SKM-1 (cell line): ENCODE measurements around the gene KLHL14.
"Not testable (repeated sequence)": the region's sequence is repeated elsewhere in the genome, so short reads cannot be mapped to it uniquely, and the experiment has no call there.

Experiments used
- DNase-seq: peaks from one replicate; lab custom pipeline; 2025; ENCODE audit not compliant: unreplicated experiment; lab: John Stamatoyannopoulos, UW

KLHL14 gene, protein sequence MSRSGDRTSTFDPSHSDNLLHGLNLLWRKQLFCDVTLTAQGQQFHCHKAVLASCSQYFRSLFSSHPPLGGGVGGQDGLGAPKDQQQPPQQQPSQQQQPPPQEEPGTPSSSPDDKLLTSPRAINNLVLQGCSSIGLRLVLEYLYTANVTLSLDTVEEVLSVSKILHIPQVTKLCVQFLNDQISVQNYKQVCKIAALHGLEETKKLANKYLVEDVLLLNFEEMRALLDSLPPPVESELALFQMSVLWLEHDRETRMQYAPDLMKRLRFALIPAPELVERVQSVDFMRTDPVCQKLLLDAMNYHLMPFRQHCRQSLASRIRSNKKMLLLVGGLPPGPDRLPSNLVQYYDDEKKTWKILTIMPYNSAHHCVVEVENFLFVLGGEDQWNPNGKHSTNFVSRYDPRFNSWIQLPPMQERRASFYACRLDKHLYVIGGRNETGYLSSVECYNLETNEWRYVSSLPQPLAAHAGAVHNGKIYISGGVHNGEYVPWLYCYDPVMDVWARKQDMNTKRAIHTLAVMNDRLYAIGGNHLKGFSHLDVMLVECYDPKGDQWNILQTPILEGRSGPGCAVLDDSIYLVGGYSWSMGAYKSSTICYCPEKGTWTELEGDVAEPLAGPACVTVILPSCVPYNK

DNA sequence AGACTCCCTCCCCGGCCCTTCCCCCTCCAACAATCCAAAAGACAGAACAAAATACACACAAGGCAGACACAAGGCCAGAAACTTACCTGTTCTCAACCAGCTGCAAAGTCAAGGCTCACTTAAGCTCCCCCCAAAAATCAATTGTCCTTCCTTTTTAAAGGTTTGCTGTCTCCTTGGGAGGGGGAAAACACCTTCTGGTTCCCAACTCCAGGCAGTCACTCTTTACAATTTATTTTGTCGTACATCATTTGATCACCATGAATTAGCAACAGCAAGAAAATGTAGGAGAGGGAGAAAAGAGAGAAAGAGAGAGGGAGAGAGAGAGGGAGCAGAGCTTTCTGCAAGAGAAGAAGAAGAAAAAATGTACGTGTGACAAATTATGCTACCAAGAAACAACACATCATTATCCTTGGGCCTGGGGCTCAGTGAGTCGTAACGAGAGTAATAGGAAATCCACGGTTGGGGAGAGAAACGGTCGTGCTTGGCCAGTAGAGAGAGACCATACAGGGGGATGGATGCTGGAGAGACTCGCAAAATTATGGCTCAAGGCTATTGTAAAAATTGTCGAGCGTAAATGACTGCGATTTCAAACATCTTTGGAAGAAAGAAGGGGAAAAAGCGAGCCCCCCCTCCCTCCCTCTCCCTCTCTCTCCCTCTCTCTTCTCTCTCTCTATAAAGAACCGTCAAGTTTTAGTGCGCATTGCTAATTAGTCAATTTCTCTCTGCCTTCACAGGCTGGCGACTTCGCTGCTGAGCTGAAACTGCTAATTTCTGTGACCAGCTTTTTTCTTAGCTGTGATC lies at the start of gene KLHL14:
TSS of gene KLHL14 (minus strand) at position 443 of the 801 bp plus-strand sequence. CDS start 2,432 bp downstream, outside the sequence.
- no peak for DNase-seq

DNA sequence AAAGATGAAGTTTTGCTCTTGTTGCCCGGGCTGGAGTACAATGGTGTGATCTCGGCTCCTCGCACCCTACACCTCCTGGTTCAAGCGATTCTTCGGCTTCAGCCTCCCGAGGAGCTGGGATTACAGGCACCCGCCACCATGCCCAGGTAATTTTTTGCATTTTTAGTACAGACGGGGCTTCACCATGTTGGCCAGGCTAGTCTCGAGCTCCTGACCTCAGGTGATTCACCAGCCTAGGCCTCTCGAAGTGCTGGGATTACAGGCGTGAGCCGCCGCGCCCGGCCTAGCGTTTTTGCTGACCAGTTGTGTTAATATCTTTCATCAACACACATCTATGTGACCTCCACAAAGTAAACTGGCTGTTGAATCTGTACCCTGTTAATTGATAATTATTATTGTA lies 49.4 kb upstream of the KLHL14 start:
- no peak for DNase-seq

DNA sequence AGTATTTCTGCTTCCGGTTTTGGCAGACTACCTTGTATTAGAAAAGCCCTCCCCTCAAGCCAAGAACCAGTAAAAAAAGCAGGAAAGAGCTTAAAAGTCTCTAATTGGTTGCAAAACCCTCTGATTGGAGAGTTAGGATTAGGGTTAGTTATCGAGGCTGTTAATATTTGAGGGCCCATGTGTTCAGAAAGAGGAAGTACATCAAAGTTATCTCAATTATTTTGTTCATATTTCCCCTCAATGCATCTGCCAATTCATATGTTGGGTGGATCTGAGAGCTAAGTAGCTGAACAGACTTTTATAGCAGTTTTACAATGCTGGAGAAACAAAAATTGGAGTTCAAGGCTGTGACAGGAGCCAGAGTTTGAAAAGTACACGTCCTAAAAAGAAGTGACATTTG lies 43.1 kb upstream of the KLHL14 start:
- no peak for DNase-seq

DNA sequence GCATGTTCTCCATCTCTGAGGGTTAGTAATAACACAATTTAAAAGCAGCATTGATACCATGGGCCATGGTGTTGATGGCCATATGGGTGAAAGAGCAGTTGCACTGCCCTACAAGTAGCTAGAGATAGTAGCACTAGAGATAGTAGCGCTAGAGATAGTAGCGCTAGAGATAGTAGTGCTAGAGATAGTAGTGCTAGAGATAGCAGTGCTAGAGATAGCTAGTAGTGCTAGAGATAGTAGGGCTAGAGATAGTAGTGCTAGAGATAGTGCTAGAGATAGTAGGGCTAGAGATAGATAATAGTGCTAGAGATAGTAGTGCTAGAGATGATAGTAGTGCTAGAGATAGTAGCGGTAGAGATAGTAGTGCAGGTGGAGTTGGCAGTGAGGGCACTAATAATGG lies 39.5 kb upstream of the KLHL14 start:
- DNase-seq = no peak

DNA sequence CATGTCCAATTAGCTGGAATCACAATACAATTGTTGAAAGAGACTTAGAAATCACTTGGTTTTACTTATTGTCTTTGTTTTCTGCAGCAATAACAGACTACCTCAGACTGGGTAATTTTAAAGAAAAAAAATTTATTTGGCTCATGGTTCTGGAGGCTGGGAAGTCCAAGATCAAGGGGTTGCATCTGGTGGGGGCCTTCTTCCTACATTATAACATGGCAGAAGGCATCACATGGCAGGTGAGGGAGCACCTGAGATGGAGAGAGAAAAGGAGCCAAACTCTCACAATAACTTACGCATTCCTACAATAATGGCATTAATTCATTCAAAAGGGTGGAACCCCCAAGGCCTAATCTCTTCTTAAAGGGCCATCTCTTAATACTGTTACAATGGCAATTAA lies 37.5 kb upstream of the KLHL14 start:
- no peak for DNase-seq

DNA sequence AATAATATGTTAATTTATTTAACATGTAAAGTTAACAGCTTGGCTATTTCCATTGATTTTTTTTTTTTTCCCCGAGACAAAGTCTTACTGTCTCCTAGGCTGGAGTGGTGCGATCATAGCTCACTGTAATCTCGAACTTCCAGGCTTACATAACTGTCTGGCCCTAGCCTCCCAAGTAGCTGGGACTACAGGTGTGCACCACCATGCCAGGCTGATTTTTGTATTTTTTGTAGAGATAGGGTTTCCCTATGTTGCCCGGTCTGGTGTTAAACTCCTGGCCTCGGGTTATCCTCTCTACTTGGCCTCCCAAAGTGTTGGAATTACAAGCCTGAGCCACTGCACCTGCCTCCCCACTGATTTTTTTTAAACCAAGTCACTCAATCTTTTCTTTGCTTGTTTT lies 32.5 kb upstream of the KLHL14 start:
- no peak for DNase-seq

DNA sequence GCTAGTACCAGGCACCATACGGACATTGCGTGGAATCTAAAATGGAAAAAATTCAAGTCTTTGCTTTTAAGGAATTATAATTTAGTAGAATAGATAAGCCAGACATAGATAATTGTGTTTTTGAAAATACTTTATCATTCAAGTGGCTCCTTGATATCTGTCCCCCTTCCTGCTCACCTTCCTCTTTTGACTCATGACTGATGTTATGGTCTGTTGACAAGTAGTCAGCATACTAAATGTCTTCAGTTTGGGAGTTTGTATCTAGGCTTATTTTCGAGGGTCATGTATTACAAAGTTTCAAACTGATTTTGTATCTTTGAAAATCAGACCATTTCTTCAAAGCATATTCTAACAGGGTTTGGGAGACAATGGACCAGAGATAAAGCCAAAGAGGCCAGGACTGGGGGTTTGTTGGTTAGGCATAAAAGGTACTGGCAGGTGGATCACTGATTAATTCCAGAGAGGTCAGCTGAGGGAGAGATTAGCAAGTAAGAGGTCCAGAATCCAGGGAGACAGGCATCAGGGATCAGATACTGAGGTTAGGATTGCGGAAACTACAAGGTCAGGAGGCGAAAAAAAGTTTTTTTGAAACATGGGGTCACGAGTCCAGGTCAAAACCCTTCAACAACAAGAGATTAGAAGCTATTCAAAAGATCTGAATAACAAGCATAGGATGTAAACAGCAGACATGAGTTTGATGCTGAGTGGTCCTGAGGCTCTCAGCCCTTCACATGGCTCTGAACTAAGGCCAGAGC lies 31.5 kb upstream of the KLHL14 start:
- DNase-seq = no peak

DNA sequence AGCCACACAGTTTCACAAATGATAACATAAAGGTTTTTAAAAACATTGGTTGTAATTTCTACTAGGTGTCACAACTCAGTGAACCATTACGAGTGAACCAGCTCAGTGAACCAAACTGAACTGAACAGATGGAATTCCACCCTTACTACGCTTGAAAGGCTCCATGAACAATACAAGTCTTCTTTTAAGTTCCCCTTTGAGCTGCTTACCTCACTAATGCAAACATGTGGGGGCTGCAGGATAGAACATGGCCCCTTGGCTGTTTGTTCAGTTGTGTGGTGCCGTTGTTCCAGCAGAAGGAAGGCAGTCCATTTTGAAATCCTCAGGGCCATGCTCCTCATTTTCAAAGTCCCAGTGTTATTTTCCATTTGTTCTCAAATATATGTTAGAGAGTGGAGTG lies 30.7 kb upstream of the KLHL14 start:
- DNase-seq = no peak

DNA sequence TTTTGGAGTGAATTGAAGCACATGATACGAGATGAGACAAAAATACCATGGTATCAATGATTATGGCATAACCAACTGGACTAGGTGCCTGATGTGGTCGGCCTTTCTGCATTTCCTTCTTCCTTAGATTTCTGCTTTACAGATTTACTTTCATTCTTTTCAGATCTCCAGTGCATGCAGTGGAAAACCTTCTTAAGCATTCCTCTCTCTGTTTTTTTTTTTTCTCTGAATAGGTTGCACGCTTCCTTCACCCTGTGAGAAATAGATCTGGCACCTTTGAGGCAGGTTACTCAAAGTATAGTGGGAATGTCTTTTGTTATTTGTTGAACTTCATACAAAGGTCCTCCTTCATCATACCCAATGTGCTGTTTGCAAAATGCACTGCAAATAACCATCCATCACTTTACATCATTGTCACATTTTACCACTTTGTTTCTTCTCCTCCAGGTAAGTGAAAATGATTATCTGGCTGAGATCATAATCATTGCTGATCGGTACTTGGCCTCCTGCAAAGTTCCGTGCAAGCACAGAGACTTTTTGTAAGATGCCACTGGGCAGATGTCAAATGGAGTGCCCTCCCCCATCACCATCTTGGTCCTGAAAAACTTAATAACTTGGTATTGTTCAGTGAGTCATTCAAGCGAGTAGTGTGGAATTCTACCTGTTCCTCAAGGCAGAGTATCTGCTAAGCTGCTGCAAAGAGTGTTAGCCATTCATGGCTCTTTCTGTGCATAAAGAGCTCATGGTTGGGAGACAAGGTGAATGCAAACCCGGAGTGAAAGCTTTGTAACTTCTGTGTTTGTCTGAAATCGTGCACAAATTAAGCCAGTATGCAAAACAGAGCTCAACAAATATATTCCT lies 30.0 kb upstream of the KLHL14 start:
- no peak for DNase-seq

DNA sequence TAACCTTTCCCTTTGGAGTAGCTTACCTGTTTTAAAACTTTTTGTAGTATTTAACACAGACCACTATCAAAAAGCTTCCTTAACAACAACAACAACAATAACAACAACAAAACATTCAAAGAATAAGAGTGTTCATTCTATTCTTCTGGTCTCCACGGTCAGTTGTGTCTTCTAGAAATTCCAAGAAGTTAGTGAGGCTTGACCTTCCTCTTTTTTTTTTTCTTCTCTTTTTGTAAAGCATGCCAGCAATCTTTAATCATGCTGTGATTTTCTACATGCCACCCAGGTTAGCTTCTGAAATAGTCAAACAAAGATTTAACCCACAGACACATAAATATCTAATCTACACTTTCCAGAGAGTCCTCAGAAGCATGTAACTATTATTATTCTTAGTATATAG lies 28.4 kb upstream of the KLHL14 start:
- DNase-seq = no peak

DNA sequence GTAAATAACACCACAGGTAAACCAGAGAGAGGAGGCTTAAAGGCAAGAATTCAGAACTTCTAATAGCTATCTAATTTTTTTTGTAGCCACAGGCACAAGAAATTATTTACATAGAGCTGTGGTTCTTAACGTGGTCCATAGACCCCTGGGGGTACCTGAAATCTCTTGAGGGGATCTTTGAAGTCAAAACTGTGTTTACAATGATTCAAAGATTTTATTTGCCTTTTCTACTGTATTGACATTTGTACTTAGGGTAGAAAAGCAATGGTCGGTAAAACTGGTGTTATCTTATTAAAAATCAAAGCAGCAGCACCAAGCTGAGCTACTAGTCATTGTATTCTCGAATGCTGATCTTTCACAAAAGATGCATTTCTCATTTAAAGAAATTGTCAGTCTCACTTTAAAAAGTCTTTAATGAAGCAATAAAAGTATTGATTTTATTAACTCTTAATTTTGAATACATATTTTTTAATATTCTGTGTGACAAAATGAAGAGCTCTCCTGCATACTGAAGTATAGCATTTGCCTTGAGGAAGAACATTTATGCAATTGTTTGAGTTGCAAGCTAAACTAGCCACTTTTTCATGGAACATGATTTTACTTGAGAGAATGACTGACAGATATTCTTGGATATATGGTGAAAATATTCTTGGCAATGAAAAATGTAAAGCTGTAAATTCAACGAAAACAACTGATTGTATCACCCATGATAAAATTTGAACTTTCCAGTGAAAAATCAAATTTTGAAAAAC lies 25.6 kb upstream of the KLHL14 start:
- no peak for DNase-seq

DNA sequence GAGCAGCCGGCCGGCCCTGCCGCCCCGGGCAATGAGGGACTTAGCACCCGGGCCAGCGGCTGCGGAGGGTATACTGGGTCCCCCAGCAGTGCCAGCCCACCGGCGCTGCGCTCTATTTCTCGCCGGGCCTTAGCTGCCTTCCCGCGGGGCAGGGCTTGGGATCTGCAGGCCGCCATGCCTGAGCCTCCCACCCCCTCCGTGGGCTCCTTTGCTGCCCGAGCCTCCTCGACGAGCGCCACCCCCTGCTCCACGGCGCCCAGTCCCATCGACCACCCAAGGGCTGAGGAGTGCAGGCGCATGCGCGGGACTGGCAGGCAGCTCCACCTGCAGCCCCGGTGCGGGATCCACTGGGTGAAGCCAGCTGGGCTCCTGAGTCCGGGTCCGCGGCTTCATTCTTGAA lies 21.8 kb upstream of the KLHL14 start:
- DNase-seq = not testable (repeated sequence)

DNA sequence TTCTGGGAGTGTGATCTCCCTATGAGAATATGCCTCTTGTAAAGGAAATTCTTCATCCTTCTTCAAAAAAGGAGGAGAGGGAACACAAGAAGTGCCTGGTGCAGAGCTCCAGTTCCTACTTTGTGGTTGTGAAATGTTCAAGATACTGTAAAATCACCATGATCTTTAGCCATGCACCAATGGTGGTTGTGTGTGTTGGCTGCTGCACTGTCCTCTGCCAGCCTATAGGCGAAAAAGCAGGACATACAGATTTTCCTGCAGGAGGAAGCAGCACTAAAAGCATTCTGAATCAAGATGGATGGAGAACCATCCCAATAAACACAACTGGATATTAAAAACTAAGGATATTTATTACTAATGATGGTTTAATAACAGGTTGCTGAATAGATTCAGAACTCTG lies 6.2 kb upstream of the KLHL14 start:
- no peak for DNase-seq

DNA sequence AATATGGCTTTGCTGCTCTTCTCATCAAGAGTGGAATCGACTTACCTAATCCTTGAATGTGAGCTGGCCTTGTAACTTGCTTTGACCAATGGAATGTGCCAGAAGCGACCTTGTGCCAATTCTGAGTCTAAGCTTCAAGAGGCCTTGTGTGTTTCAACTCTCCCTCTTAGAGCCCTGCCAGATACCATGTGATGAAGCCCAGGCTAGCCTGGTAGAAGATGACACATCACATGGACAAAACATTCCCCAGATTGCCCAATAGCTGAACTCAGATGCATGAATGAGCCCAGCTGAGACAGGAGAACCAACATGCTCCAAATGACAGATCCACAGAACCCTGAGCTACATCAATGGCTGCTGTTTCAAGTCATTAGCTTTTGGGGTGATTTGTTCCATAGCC lies 4.2 kb upstream of the KLHL14 start:
- no peak for DNase-seq

DNA sequence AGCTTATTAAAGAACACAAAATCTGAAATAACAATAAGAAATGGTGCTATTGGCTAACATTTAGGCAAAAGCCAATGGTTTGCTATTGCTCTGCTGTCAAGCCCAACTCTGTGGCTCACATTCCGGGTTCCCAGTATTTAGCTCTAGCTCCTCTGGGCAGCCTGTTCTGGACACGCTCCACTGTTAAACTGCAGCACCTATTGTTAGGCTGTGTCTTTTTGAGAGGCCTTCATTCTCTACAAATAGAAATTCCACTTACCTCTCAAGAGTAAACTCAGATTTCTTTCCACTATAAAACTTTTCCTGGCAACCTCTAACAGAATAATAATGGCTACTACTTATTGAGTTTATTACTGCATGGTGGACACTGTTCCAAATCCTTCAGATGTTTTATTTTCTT lies 3.7 kb upstream of the KLHL14 start:
- no peak for DNase-seq

DNA sequence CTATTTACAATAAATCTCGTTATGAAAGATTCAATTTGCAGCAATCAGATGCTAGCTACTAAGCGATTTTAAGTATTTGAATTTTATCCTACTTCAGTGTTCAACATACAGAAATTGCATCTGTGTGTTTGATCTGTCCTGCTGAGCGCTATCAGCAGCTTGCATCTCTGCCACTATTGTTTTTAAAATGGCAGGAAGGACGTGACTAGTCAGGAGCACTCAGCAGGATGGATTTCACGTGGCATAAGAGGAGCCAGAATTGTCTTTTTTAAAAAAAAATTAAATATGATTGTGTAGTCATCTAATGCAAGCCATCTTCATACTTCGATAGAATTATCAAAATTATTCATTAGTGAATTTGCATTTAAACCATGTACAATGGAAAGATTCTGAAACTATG lies 2.8 kb upstream of the KLHL14 start:
- DNase-seq = no peak

DNA sequence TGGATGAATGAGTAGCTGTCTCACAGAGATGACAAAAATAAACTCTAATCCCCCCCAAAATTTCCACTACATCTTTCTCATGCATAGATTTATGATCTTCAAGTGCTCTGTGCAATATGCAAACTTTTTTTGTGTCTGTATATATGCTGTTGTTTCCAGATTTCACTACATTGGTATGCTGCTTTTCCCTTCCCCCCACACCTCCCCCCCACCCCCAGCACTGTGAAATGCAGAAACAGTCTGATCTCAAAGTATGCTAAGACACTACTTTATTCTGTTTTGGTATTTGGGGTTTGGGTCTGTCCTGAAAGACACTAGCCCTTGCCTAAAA lies 524 bp upstream of the KLHL14 start:
- no peak for DNase-seq

DNA sequence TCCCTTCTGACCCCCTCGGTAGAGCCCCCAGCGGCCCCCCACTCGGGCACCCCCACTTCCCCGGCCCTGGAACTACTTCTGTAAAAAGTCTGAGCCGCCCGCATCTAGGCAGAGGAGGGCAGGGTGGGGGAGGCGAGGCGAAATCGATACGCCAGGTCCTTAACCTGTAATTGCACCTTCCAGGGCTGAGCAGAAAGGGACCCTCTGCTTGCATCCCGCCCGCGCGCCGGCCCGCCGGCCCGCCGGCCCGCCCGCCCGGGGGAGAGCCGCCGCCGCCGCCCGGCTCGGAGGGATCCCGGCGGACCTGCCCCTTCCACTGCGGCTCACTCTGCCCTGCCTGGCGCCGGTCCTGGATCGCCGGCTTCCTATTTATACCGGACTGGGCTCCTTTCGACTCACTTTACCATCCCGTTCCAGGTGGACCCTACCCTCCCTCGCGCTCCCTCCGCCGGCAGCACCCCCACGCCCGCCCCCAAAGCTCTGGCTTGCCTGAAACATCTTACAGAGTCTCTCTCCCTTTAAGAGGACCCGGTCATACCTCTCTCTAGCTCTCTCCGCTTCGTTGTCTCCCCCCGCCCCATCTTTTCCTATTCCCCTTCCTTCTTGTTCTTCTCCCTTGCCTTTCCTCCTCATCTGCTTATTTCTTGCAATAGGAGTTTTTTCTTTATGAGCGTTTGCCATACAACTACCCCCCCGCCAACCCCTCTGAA lies 797 bp downstream of the KLHL14 start:
- DNase-seq = no peak

DNA sequence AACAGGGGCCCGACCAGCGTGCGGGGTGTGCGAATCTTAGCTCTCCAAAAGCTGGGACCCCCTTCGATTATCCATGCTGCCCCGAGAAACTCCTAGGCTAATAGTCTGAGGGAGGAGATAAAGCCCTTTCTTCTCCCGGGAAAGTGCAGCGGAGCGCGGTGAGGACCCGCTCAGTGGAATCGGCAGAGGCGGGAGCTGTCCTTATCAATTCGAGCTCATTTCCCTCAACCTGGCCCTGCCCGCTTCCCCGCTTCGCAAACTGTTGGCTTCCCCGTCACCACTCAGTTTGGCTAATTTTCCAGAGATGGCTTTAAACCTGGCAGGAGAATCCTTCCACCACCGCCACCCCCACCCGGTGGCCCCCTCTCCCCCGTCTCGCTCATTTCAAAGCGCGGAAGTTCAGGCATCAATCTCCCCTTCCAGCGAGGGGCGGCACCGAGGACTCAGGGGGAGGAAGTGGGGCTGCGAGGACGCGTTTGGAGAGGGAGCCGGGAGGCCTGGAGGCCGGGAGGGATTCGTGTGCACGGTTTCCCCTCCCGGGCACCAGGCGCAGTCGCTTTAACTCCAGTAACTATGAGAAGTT lies 1.6 kb downstream of the KLHL14 start:
- DNase-seq = no peak
